Renal cortex interstitium (tissue), 11 donors: ENCODE results near the gene KCNQ1. TPM values are rescaled to one million over a fixed set of nuclear protein-coding genes. Genes with fewer than 3 reads are reported as not detected.
"Not testable (repeated sequence)": the region's sequence is repeated elsewhere in the genome, so short reads cannot be mapped to it uniquely, and the experiment has no call there.

Experiments
- DNase-seq, 11 donors: peaks; one replicate each; pipeline ENCODE4 v3.0.0-alpha.2; 2013; ENCODE audit warnings: low read depth in 9 of 11, low spot score in 4 of 11; ENCODE audit errors: extremely low read depth in 1 of 11
- polyA plus RNA-seq, 3 donors: library from polyadenylated mRNA; unstranded; fragments of 120-200 nt; gene quantifications; one replicate each; pipeline ENCODE4 v1.2.1, GENCODE V29; 2013; ENCODE audit not compliant: insufficient read length in 3 of 3

KCNQ1 gene
- polyA plus RNA-seq, 3 donors, result 9.2 to 13.2 (median 10.6) TPM

GRCh38 chr11:2480874-2481220 lies 36.0 kb downstream of the KCNQ1 start:
- DNase-seq, result no peak

- no peak for DNase-seq
Measured at GRCh38 chr11:2481253-2481652, 36.4 kb downstream of the KCNQ1 start.

GRCh38 chr11:2482204-2482603 lies 37.4 kb downstream of the KCNQ1 start:
- no peak for DNase-seq

- DNase-seq, result no peak
Measured at GRCh38 chr11:2482745-2483144, 37.9 kb downstream of the KCNQ1 start.

GRCh38 chr11:2483426-2483825 lies 38.6 kb downstream of the KCNQ1 start:
- DNase-seq, result no peak

- DNase-seq, result no peak
Measured at GRCh38 chr11:2484576-2485125, 39.8 kb downstream of the KCNQ1 start.

GRCh38 chr11:2488004-2488403 lies 43.2 kb downstream of the KCNQ1 start:
- DNase-seq, result no peak

- no peak for DNase-seq
Measured at GRCh38 chr11:2489083-2489482, 44.3 kb downstream of the KCNQ1 start.

GRCh38 chr11:2497951-2498350 lies 53.1 kb downstream of the KCNQ1 start:
- not testable (repeated sequence) for DNase-seq

- no peak for DNase-seq
Measured at GRCh38 chr11:2498750-2499149, 53.9 kb downstream of the KCNQ1 start.

- DNase-seq, result no peak
Measured at GRCh38 chr11:2507212-2507901, 62.5 kb downstream of the KCNQ1 start.

GRCh38 chr11:2507945-2508749 lies 63.3 kb downstream of the KCNQ1 start:
- DNase-seq, result no peak

- no peak for DNase-seq
Measured at GRCh38 chr11:2508793-2509192, 64.0 kb downstream of the KCNQ1 start.

GRCh38 chr11:2509481-2510001 lies 64.7 kb downstream of the KCNQ1 start:
- no peak for DNase-seq

- no peak for DNase-seq
Measured at GRCh38 chr11:2510626-2511402, 66.0 kb downstream of the KCNQ1 start.

GRCh38 chr11:2511421-2512369 lies 66.9 kb downstream of the KCNQ1 start:
- no peak for DNase-seq

GRCh38 chr11:2512431-2513407 lies 67.9 kb downstream of the KCNQ1 start:
- DNase-seq, result no peak
